Adrenal gland (tissue), 12 donors: ENCODE measurements around the gene SEMA4B. TPM values are rescaled to one million over a fixed set of nuclear protein-coding genes. Genes with fewer than 3 reads are reported as not detected.

Experiments
- DNase-seq, 7 donors: peaks; one replicate each; pipeline ENCODE4 v3.0.0-alpha.2; 2019 to 2020
- H3K27ac ChIP-seq, 5 donors: fragments of 200-600 bp; sonication (generic) in 4 of 5; 1 replicate in 3 of 5; 2 replicates in 2 of 5; pipeline versions ENCODE4 v1.5.1 to v1.8.0; 2016 to 2020; ENCODE audit warnings: mild to moderate bottlenecking in 1 of 5
- H3K27me3 ChIP-seq: fragments of 200-600 bp; 2 replicates; pipeline ENCODE4 v1.8.0; 2021
- H3K36me3 ChIP-seq, 2 donors: fragments of 200-600 bp; replicated peaks in 1 of 2; 1 replicate in 1 of 2; 2 replicates in 1 of 2; pipeline versions ENCODE4 v1.5.1 to v1.8.0; 2018 to 2022
- H3K4me1 ChIP-seq, 2 donors: fragments of 200-600 bp; replicated peaks in 1 of 2; 1 replicate in 1 of 2; 2 replicates in 1 of 2; pipeline versions ENCODE4 v1.5.1 to v1.8.0; 2018 to 2021
- H3K4me3 ChIP-seq, 4 donors: fragments of 200-600 bp; sonication (generic) in 3 of 4; one replicate each; pipeline ENCODE4 v1.5.1; 2016 to 2018
- H3K9me3 ChIP-seq, 3 donors: fragments of 200-600 bp; sonication (generic) in 1 of 3; replicated peaks in 1 of 3; 1 replicate in 2 of 3; 2 replicates in 1 of 3; pipeline versions ENCODE4 v1.5.1 to v1.8.0; 2016 to 2021
- CTCF ChIP-seq, 6 experiments: fragments of 450-650 bp in 4 of 6; fragments of 200-600 bp in 2 of 6; sonication (generic) in 1 of 6; IDR thresholded peaks; 1 replicate in 5 of 6; 2 replicates in 1 of 6; pipeline versions ENCODE4 v1.5.1 to v1.8.0; 2016 to 2021; ENCODE audit warnings: antibody characterized with exemption in 6 of 6, mild to moderate bottlenecking in 2 of 6, moderate library complexity in 1 of 6
- POLR2A ChIP-seq, 2 donors: fragments of 450-650 bp; IDR thresholded peaks; one replicate each; pipeline ENCODE4 v1.6.1; 2017; ENCODE audit warnings: antibody characterized with exemption in 2 of 2, mild to moderate bottlenecking in 2 of 2, moderate library complexity in 1 of 2
- WGBS, 4 donors: extraction: QIAGEN DNeasy Blood & Tissue Kit in 2 of 4; methylation state at CpG; one replicate each; pipeline versions ENCODE4 v1.1.5 to v1.1.7; 2013 to 2017; 5-methylcytosine and 5-hydroxymethylcytosine counted together
- intact Hi-C, 2 donors: fragments of 100-400 bp; cut with DNase I; formaldehyde crosslinking; loops; one replicate each; pipeline versions ENCODE4 v1.14.1 to v1.15.0; 2022 to 2023
- polyA plus RNA-seq, 3 donors: library from polyadenylated mRNA; stranded (reverse); fragments of 200-250 nt in 2 of 3; fragments of 350-450 nt in 1 of 3; fragmentation: Illumina TruSeq in 1 of 3; extraction: RNeasy Lipid Tissue Mini Kit (QIAGEN cat#74804) in 1 of 3; gene quantifications; one replicate each; pipeline ENCODE4 v1.2.3, GENCODE V29; 2013 to 2014
- total RNA-seq, 9 donors: library from RNA; depleted of rRNA in 4 of 9; stranded (reverse); fragments of >200 nt in 4 of 9; fragments of 120-200 nt in 1 of 9; fragmentation: NEBNext Ultra II Directional in 1 of 9; extraction: Animal tissue kit (Norgen Biotek cat#: 25700) in 1 of 9; gene quantifications; one replicate each; pipeline versions ENCODE4 v1.1.0 to v1.2.4, GENCODE V29; 2013 to 2023
- donor health status: healthy with polysubstance abuse.
- donor health status: Bipolar disorder and iron deficiency.
- donor health status: DM: yes; HTN: yes; CAD: no.
- donor health status: DM: no; HTN: no; CAD: no.
- donor health status: DM: no; HTN: no; CAD: no.
- donor health status: DM: yes; HTN: yes; CAD: no.

SEMA4B gene
- total and polyA plus RNA-seq, 12 donors: 10.6 to 155 (median 85.1) TPM

GRCh38 chr15:90205050-90205848 is 4.1 kb downstream of the SEMA4B start:
- TF ChIP-seq CTCF (IDR thresholded peaks at IDR 0.05) (no peak), POLR2A (IDR thresholded peaks at IDR 0.05) (no peak)

GRCh38 chr15:90205886-90206285 is 4.8 kb downstream of the SEMA4B start:
- peaks cover 0 to 11% of the 10 kb centered on the region in 2 donors for H3K36me3 ChIP-seq
- TF ChIP-seq CTCF (IDR thresholded peaks at IDR 0.05): no peak
- no peak for TF ChIP-seq POLR2A (IDR thresholded peaks at IDR 0.05)
- H3K4me1 ChIP-seq: peaks cover 22 to 55% of the 10 kb centered on the region in 2 donors
- H3K9me3 ChIP-seq: no peaks in the 10 kb centered on the region
- intact Hi-C loops: no loop called here
- peak in 6 of 7 donors; percentile 48 to 82 (median 76) for DNase-seq
- H3K27ac ChIP-seq: peak overlapping the region in 1 of 5 donors; percentile 57
- no peak overlapping the region for H3K4me3 ChIP-seq
- WGBS, 4 donors: 50 to 83% (median 57%) methylated on average over 5 of the region's 5 CpGs
- no peaks in the 10 kb centered on the region for H3K27me3 ChIP-seq

More at GRCh38 chr15:90205050-90205848, 4.1 kb downstream of the SEMA4B start:
- WGBS, 4 donors: 71 to 91% (median 75%) methylated on average over 4 to 10 of the region's 10 CpGs
- Histone ChIP-seq H3K9me3 (no peaks in the 10 kb centered on the region), H3K36me3 (peaks cover 0 to 6% of the 10 kb centered on the region in 2 donors), H3K27ac (peak overlapping the region in 1 of 5 donors; percentile 57), H3K4me1 (peaks cover 25 to 58% of the 10 kb centered on the region in 2 donors), H3K27me3 (no peaks in the 10 kb centered on the region), H3K4me3 (no peak overlapping the region)
- intact Hi-C loops: no loop called here
- no peak for DNase-seq

- Histone ChIP-seq H3K4me1 (peaks cover 24 to 60% of the 10 kb centered on the region in 2 donors), H3K27ac (no peak overlapping the region), H3K9me3 (no peaks in the 10 kb centered on the region), H3K4me3 (no peak overlapping the region), H3K27me3 (no peaks in the 10 kb centered on the region), H3K36me3 (peaks cover 0 to 11% of the 10 kb centered on the region in 2 donors)
- intact Hi-C loops: no loop called here
- TF ChIP-seq CTCF (IDR thresholded peaks at IDR 0.05) (no peak), POLR2A (IDR thresholded peaks at IDR 0.05) (no peak)
- no peak for DNase-seq
- 90 to 95% (median 92%) methylated on average over 5 to 6 of the region's 6 CpGs for WGBS, 4 donors
These were observed 6.1 kb downstream of the SEMA4B start for GRCh38 chr15:90207252-90207651.

- DNase-seq: no peak
- H3K36me3 ChIP-seq: peaks cover 0 to 11% of the 10 kb centered on the region in 2 donors
- H3K27ac ChIP-seq: no peak overlapping the region
- no peak overlapping the region for H3K4me3 ChIP-seq
- H3K9me3 ChIP-seq: no peaks in the 10 kb centered on the region
- intact Hi-C loops: no loop called here
- WGBS, 4 donors: 87 to 93% (median 91%) methylated on average over 6 of the region's 6 CpGs
- H3K4me1 ChIP-seq: peaks cover 23 to 60% of the 10 kb centered on the region in 2 donors
- H3K27me3 ChIP-seq: no peaks in the 10 kb centered on the region
- no peak for TF ChIP-seq CTCF (IDR thresholded peaks at IDR 0.05)
- TF ChIP-seq POLR2A (IDR thresholded peaks at IDR 0.05): no peak
These were observed 7.2 kb downstream of the SEMA4B start for GRCh38 chr15:90208356-90208755.
